ENCODE data around the gene GTF2A2.
A peak's percentile ranks its signal among the peaks of the same experiment; 100 is the strongest.
"Not testable (repeated sequence)": the region's sequence is repeated elsewhere in the genome, so short reads cannot be mapped to it uniquely, and the experiment has no call there.

GTF2A2 gene

GRCh38 chr15:59656897-59657634 lies at the start of gene GTF2A2:
TSS of gene GTF2A2 (minus strand) at chr15:59657515. CDS start at chr15:59652277, 5,238 bp downstream.
- peak; percentile 92 for DNase-seq

- no peak for DNase-seq
Measured at GRCh38 chr15:59703979-59704796, 46.9 kb upstream of the GTF2A2 start.

- no peak for DNase-seq
Measured at GRCh38 chr15:59702351-59702750, 45.0 kb upstream of the GTF2A2 start.

- no peak for DNase-seq
Measured at GRCh38 chr15:59701880-59702279, 44.6 kb upstream of the GTF2A2 start.

- no peak for DNase-seq
Measured at GRCh38 chr15:59699810-59700431, 42.6 kb upstream of the GTF2A2 start.

GRCh38 chr15:59698065-59698464 lies 40.8 kb upstream of the GTF2A2 start:
- DNase-seq: not testable (repeated sequence)

GRCh38 chr15:59696332-59696731 lies 39.0 kb upstream of the GTF2A2 start:
- no peak for DNase-seq

- no peak for DNase-seq
Measured at GRCh38 chr15:59694779-59695178, 37.5 kb upstream of the GTF2A2 start.

- DNase-seq: peak; percentile 44
Measured at GRCh38 chr15:59691194-59691805, 34.0 kb upstream of the GTF2A2 start.

- peak; percentile 58 for DNase-seq
Measured at GRCh38 chr15:59689626-59690236, 32.4 kb upstream of the GTF2A2 start.

GRCh38 chr15:59688782-59689625 lies 31.7 kb upstream of the GTF2A2 start, which contains the start of gene BNIP2:
TSS of gene BNIP2 (minus strand) at chr15:59689320. CDS start at chr15:59682457, 6,863 bp downstream.
- peak; percentile 98 for DNase-seq

GRCh38 chr15:59688423-59688781 lies 31.1 kb upstream of the GTF2A2 start:
- DNase-seq: no peak

GRCh38 chr15:59687836-59688235 lies 30.5 kb upstream of the GTF2A2 start:
- no peak for DNase-seq

GRCh38 chr15:59686389-59686788 lies 29.1 kb upstream of the GTF2A2 start:
- no peak for DNase-seq

GRCh38 chr15:59685737-59686297 lies 28.5 kb upstream of the GTF2A2 start:
- no peak for DNase-seq

- DNase-seq: no peak
Measured at GRCh38 chr15:59680870-59681269, 23.6 kb upstream of the GTF2A2 start.

GRCh38 chr15:59680346-59680745 lies 23.0 kb upstream of the GTF2A2 start:
- no peak for DNase-seq

- no peak for DNase-seq
Measured at GRCh38 chr15:59678620-59679019, 21.3 kb upstream of the GTF2A2 start.

GRCh38 chr15:59678172-59678571 lies 20.9 kb upstream of the GTF2A2 start:
- no peak for DNase-seq

GRCh38 chr15:59676565-59676964 lies 19.2 kb upstream of the GTF2A2 start:
- no peak for DNase-seq

- no peak for DNase-seq
Measured at GRCh38 chr15:59674361-59674877, 17.1 kb upstream of the GTF2A2 start.
